H7 (cell line): ENCODE results near the gene TSPAN11. TPM values are rescaled to one million over a fixed set of nuclear protein-coding genes. Genes with fewer than 3 reads are reported as not detected.

Experiments used
- DNase-seq: peaks from one replicate; pipeline ENCODE4 v3.0.0; 2012
- H3K27me3 ChIP-seq: 2 replicates; pipeline ENCODE4 v1.6.0; 2011; ENCODE audit warnings: mild to moderate bottlenecking, low read length; ENCODE audit not compliant: control insufficient read depth, insufficient read depth
- H3K36me3 ChIP-seq: replicated peaks from 2 replicates; pipeline ENCODE4 v1.5.1; 2011; ENCODE audit warnings: low read length; ENCODE audit not compliant: control insufficient read depth, insufficient read depth
- H3K4me3 ChIP-seq: 2 replicates; pipeline ENCODE4 v1.5.1; 2011; ENCODE audit warnings: low read depth, mild to moderate bottlenecking, control low read depth, low read length, moderate library complexity; ENCODE audit not compliant: insufficient read depth
- total RNA-seq: library from RNA; depleted of rRNA; stranded (reverse); fragments of >200 nt; shearing (Covaris generic); gene quantifications from 2 replicates; pipeline ENCODE4 v1.2.3, GENCODE V29; 2014

Gene TSPAN11
- total RNA-seq, 1 experiment from 2014 or later: 0.42 TPM

DNA sequence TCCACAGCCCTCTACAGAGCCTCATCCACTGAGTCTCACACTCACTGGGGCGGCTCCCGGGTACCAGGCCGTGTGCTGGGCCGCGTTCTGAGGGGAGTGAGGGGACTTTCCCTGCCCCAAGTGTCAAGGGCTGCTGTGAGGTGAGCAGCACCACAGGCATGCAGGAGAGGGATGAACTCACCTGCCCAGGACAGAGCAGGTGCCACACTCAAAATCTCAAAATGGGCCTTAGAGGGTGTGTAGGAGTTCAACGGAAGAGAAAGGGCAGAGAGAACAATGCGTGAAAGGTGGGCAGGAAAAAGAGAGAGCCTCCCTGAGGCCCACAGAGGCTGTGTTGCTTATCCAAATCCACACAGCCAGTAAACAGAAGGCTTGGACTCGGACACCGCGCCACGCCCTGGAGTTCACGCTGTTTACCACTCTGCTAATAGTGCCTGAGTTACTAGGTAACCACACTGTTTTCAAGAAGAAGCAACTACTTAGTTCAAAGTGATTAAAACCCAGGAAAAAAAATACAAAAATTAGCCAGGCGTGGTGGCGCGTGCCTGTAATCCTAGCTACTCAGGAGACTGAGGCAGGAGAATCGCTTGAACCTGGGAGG lies 32.7 kb downstream of the TSPAN11 start:
- DNase-seq: no peak
- Histone ChIP-seq H3K4me3 (no peak overlapping the region), H3K36me3 (no peaks in the 10 kb centered on the region), H3K27me3 (no peaks in the 10 kb centered on the region)

DNA sequence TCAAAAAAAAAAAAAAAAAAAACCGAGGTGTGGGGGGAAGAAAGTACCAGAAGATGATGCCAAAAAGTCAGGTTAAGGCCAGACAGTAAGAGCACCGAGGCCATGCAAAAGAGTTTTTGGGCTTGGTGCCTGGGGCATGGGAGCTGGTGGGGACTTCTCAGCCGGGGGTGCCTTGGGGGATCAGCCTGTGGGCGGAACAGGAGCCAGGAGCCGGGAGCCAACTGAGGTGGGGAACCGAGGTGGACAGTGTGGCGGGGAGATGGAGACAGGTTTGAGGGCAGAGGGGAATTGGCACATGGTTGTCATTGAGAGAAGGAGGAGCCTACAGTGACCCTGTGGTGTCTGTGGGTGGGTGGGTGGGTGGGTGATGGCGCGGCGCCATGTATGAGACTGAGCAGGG lies 33.2 kb downstream of the TSPAN11 start:
- no peak overlapping the region for H3K4me3 ChIP-seq

GRCh38 chr12:30961030-30961429 lies 34.5 kb downstream of the TSPAN11 start:
- DNase-seq: no peak
- H3K27me3 ChIP-seq: no peaks in the 10 kb centered on the region
- no peaks in the 10 kb centered on the region for H3K36me3 ChIP-seq
- no peak overlapping the region for H3K4me3 ChIP-seq

More for the DNA sequence above, 33.2 kb downstream of the TSPAN11 start:
- DNase-seq: no peak
- Histone ChIP-seq H3K36me3 (no peaks in the 10 kb centered on the region), H3K27me3 (no peaks in the 10 kb centered on the region)

DNA sequence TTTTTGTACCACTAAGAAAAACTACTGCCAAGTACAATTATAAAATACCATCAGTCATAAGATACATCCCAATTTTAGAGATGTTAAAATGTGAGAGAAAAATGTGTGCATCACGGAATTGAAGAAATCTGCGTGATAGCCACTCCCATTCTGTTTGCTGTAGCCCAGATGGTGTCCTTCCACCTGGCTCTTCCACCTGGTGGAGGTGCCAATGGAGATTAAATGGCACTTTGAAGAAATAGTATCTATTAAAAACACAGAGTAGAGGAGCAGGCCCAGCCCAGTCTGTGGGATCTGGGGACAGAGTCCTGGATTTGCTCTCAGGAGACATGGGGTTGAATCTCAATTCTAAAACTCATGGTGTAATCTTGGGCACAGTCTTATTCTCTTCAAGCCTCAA lies 35.5 kb downstream of the TSPAN11 start:
- H3K4me3 ChIP-seq: no peak overlapping the region
- H3K27me3 ChIP-seq: no peaks in the 10 kb centered on the region
- no peaks in the 10 kb centered on the region for H3K36me3 ChIP-seq
- no peak for DNase-seq

DNA sequence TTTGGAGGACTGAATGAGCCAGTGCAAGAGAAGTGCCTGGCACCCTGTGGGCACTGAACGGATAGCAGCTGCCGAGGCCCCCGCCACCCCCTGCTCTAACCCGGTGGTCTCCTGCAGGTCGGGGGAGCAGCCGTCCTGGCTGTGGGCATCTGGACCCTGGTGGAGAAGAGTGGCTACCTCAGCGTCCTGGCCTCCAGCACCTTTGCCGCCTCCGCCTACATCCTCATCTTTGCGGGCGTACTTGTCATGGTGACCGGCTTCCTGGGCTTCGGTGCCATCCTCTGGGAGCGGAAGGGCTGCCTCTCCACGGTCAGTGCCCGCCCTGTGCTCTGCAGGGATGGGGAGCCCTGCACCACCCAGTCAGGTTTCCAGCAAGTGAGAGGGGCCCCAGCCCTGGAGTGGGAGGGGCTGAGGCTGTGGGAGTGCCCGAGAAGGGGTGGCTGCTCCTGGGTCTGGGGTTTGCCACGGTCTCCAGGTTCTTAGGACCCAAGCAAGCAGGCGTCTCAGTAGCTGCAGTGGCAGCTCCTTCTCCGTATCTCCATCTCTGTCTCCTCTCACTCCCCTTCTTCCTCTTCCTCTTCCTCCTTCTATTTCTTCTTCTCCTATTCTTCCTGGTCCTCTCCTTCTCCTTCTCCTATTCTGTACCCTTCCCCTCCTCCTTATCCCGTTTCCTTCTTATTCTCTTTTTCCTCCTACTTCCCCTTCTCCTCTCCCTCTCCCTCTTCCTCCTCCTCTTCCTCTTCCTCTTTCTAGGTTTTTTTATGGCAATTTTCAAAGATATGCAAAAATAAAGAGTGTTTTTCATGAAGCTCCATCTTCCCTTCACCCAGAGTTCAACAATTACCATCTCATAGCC lies 37.4 kb downstream of the TSPAN11 start:
- peak; percentile 54 for DNase-seq
- Histone ChIP-seq H3K27me3 (no peaks in the 10 kb centered on the region), H3K36me3 (no peaks in the 10 kb centered on the region), H3K4me3 (no peak overlapping the region)

DNA sequence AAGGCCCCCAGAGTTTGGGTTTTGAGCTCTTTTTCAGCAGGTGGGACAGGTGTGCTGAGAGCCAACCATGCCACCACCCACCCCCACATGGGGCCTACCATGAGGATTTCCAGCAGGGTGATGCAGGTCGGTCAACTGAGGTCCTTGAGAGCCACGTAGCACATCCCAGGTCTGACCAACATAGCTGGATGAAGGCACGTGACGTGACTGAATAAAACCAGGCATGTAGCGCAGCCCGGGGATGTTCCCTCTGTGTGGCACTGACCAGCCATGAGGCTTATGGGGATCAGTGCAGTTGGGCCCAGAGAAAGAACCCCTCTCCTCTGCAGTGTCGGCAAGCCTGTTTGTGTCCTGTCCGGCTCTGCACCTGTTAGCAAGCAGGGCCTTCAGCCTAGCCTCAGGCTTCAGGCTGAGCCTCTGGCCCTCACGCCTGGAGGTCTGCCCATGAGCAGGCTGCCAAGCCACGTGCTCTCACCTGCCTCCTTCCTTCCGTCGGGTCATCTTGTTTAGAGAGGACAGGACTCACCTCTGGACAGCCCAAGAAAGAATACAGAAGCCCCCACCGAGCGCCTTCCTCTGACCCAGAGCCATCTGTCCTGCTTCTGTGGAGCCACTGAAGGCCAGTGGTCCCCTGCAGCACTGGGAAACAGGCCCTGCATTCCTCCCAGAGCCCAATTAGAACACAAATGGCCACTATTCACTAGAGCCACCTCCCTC lies 38.5 kb downstream of the TSPAN11 start:
- Histone ChIP-seq H3K4me3 (no peak overlapping the region), H3K27me3 (peaks cover 1% of the 10 kb centered on the region; the same call in 1 of the 2 replicates), H3K36me3 (no peaks in the 10 kb centered on the region)
- DNase-seq: no peak

DNA sequence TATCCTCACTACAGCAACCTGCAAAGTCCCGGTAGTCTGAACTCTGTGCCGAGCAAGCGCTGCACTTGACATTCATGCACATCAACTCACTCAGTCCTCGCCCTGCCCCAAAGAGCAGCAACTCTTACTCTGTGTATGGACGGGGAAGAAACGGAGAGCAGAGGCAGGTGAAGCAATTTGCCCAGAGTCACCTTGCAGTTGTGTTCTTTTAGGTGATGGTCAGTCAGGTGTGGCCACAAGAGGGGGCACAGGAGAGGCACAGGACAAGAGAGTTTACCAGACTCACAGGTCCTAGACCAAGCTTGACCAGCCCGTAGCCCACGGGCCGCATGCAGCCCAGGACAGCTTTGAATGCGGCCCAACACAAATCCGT lies 39.1 kb downstream of the TSPAN11 start:
- no peaks in the 10 kb centered on the region for H3K36me3 ChIP-seq

DNA sequence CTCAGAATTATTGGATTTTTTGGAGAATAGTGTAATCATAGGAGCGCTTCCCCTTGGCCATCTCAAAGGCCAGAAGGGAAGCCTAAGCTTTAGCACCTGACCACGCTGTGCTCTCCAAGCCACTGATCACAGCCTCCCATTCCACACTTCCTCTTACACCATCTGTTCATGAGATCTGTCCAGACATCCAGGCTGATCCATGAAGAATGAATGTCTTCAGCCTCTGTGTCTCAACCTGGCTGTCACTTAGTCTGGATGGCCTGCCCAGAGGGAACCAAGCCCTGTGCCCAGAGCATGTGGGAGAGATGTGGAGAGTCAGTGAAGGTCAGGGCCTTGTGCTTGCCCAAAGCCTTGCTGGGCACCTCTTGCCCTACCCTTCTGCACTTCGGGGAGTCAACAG lies 40.5 kb downstream of the TSPAN11 start:
- no peak overlapping the region for H3K4me3 ChIP-seq
- DNase-seq: no peak
- peaks cover 1% of the 10 kb centered on the region; the same call in 1 of the 2 replicates for H3K27me3 ChIP-seq
- no peaks in the 10 kb centered on the region for H3K36me3 ChIP-seq

More for the DNA sequence above, 39.1 kb downstream of the TSPAN11 start:
- Histone ChIP-seq H3K4me3 (no peak overlapping the region), H3K27me3 (peaks cover 1% of the 10 kb centered on the region; the same call in 1 of the 2 replicates)
- DNase-seq: peak; percentile 80

- no peak for DNase-seq
- Histone ChIP-seq H3K36me3 (no peaks in the 10 kb centered on the region), H3K27me3 (peaks cover 1% of the 10 kb centered on the region), H3K4me3 (no peak overlapping the region)
Measured at GRCh38 chr12:30968211-30968610, 41.7 kb downstream of the TSPAN11 start.

DNA sequence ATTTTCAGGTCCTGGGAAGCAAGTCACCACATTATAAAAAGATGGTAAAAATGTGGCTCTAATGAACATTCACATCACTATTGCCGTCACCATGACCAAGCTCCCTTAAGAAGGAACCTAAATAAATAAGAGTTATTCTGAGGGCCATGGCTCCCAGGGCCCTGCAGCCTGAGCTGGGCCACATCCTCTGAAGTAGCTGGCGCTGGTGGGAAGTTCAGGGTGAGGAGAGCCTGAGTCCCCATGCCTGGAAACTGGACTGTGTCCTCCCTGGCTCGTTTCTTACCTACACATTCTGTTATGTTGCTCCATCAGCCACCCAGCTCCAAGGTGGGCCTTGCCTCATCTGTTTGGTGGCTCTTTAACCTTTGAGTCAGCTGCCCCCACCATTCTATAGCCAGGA lies 42.5 kb downstream of the TSPAN11 start:
- H3K27me3 ChIP-seq: peaks cover 1% of the 10 kb centered on the region

GRCh38 chr12:30969606-30970395 lies 43.3 kb downstream of the TSPAN11 start:
- Histone ChIP-seq H3K4me3 (no peak overlapping the region), H3K27me3 (peaks cover 1% of the 10 kb centered on the region), H3K36me3 (no peaks in the 10 kb centered on the region)
- no peak for DNase-seq

More for the DNA sequence above, 42.5 kb downstream of the TSPAN11 start:
- H3K4me3 ChIP-seq: no peak overlapping the region
- no peak for DNase-seq
- H3K36me3 ChIP-seq: no peaks in the 10 kb centered on the region

DNA sequence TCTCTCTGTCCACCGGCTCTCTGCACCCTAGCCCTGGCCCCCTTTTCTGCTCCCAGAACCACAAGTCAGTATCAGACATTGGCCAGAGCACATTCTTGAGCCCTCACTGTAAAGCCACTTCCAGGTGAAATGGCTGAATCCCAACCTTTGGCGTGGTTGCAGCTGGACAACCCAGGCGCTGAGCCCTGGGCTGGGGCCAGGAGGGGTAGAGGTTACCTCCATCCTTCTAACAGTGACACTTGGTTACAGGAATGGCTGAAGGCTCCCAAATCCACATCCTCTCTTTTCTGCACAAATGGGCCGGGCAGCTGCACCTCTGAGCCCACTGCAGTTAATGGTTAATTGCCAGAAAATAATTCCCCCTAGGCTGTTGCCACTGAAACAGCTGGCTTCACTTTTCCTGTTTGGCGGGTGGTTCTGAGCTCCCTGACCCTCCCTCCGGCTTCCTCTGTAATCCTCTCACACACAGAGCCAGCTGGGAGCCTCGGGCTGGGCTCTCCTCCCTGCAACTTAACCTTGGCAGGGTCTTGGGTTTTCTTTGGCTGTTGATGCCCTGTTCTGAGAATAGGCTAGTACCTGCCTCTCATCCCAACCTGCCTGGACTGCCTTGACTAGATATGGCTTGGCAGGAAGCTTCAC lies 44.1 kb downstream of the TSPAN11 start:
- no peak overlapping the region for H3K4me3 ChIP-seq
- DNase-seq: peak; percentile 64
- H3K36me3 ChIP-seq: no peaks in the 10 kb centered on the region
- peaks cover 1% of the 10 kb centered on the region for H3K27me3 ChIP-seq

DNA sequence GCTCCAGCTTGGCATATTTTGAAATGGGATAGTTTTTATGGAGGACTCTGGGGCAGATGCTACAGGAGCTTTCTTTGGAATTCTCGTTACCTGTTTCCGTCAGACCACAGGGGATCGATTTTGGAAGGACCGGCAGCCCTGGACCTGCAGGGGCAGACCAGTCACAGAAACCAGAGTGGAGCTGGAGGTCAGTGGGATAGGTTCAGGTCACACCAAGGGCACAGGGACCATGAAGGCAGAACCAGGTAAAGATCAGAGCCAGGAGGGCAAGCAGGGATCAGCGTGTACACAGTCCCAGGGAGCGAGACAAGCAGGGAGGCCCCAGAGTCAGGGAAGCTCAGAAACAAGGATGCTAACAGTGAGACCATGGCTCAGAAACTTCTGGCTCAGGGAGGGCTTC lies 45.5 kb downstream of the TSPAN11 start:
- Histone ChIP-seq H3K36me3 (no peaks in the 10 kb centered on the region), H3K27me3 (peaks cover 1% of the 10 kb centered on the region), H3K4me3 (no peak overlapping the region)
- no peak for DNase-seq

GRCh38 chr12:30973175-30973574 lies 46.6 kb downstream of the TSPAN11 start:
- DNase-seq: no peak
- H3K36me3 ChIP-seq: no peaks in the 10 kb centered on the region

More at GRCh38 chr12:30973175-30973574, 46.6 kb downstream of the TSPAN11 start:
- peaks cover 1% of the 10 kb centered on the region for H3K27me3 ChIP-seq
- H3K4me3 ChIP-seq: no peak overlapping the region
